HG02970 (cell line): Measurements from ENCODE around the gene MRPS9.
A peak's percentile ranks its signal among the peaks of the same experiment; 100 is the strongest.

Experiments
- ATAC-seq: cut with Tn5 transposase; IDR thresholded peaks from one replicate; pipeline ENCODE4 v1.9.1; 2021; ENCODE audit warnings: mild to moderate bottlenecking, moderate library complexity, moderate number of reproducible peaks; ENCODE audit not compliant: unreplicated experiment, low FRiP score

Gene MRPS9

DNA sequence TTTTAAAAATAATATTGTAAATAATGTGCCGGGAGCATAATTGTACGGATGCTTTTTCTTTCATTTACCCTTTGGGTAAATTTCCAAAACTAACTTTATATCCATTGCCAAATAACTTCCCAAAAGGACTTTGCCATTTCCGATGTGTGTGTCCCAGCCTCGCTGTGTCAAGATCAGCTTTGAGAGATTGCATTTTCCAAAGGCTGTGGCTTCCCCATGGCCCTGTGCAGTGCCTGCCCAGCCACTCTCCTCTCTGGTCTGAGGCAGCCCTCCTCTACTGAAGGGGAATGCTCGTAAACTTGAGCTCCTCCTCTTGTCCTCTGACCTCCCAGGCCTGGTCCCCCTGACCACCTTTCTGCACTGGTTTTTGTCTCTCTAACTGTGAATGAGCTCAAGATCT lies 78.5 kb downstream of the MRPS9 start:
- ATAC-seq: no peak

DNA sequence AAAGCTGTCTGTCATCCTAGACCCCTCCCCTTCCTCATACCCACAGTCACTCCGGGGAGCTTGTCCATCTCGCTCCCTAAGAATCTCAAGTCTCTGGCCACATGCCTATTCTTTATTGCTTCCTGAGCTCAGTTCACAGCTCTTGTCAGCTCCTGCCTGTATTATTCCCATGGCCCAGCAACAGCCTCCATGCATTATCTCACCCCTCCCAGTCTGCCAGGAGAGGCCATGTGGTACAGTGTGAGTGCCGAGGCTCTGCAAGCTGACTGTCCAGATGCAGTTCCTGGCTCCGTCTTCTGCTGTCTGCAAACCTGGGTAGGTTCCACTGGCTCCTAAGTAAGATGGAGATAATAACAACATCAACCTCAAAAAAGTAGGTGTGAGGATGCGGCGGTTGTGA lies 79.7 kb downstream of the MRPS9 start:
- no peak for ATAC-seq

- no peak for ATAC-seq
These were observed 81.1 kb downstream of the MRPS9 start for GRCh38 chr2:105118960-105119359.

GRCh38 chr2:105121434-105121833 lies 83.6 kb downstream of the MRPS9 start:
- ATAC-seq: no peak

DNA sequence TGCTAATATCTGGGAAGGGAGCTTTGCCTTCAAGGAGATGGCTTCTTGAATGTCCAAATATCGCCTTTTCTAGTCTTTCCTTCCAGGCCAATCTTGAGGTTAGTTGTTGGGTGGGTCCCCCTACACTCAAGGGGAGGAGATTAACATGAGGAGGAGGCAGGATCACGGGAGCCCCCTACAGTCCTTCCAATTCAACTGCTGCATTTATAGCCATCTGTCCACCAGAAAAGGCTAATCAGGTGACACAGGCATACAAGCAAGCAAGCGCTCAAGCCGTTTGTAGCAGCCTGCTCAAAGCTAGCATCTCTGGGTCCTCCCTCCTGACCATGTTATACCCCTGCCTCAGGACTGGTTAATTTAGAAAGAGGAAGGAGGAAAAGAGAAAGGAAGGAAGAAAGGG lies 87.6 kb downstream of the MRPS9 start:
- no peak for ATAC-seq

DNA sequence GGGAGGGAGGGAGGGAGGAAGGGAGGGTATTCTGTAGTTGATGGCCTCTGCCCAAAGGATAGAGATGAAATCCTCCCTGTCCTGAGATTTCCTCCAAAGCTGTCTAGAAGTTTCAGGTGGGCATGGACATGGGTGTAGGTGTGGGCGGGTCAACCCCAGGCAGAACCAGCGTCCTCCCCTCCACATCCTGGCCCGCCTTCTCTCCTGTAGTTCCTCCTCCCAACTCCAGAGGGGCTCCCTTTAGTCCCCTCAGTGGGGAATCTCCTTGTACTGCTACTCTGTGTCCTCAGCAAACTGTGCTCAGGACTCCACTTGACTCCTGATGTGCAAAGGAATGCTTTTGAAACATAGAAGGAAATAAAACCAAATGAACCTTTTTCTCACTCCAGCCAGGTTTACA lies 88.1 kb downstream of the MRPS9 start:
- ATAC-seq: no peak

DNA sequence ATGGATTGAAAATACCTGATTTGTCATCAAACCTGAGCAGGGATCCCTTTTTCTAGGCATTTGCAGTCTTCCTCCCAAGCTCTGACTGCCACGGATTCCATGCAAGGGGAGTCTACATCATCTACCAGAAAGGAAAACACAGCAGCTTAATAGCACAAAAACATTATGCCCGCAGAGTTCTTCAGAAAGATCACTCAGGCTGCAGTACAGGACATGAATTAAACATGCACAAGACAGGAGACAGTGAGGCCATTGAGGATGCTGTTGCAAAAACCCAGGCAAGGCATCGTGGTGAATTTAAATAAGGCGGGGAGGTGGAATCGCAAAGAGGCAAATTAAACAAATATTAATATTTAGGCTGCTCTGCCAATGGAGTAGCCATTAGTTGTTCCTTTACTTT lies 88.5 kb downstream of the MRPS9 start:
- no peak for ATAC-seq

- ATAC-seq: no peak
These were observed 89.5 kb downstream of the MRPS9 start for GRCh38 chr2:105127289-105127915.

DNA sequence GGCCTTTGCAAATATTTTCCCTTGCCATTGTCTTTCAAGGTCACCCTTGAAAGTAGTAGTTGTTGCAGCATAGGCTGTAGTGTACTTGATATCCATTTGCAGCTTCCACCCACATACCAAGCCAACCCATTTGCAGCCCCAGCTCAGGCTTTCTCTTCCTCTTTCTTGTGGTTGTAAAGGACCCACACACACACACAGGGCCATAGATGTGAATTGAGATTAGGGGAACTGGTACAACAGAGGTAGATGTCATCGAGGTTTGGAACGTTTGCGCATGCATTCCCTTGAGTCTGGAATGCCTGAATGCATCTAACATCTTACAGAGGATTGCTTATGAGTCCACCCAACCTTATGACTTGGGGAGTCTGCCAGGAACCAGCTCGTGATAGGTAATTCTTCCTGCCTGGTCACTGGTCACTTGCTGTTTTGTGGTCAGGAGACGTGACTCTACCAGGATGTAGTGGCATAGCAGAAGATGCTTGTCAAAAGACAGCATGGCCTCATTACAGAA lies 91.9 kb downstream of the MRPS9 start:
- ATAC-seq: peak; percentile 76

- no peak for ATAC-seq
These were observed 92.7 kb downstream of the MRPS9 start for GRCh38 chr2:105130546-105130945.

- no peak for ATAC-seq
These were observed 96.2 kb downstream of the MRPS9 start for GRCh38 chr2:105134081-105134480.

GRCh38 chr2:105135436-105135835 lies 97.6 kb downstream of the MRPS9 start:
- no peak for ATAC-seq

DNA sequence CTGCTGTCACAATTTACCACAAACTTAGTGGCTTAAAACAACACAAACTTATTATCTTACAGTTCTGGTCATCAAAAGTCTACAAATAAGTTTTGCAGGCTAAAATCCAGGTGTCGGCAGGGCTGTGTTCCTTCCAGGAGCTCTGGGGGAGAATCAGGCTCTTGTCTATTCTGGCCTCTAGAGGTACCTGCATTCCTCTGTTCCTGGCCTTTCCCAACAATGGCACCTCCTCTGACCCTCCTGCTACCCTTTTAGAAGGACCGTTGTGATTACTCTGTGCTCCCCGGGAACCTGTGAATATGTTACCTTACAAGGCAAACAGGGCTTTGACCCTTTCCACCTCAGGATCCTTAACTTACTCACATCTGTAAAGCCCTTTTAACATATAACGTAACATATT lies 98.5 kb downstream of the MRPS9 start:
- no peak for ATAC-seq

DNA sequence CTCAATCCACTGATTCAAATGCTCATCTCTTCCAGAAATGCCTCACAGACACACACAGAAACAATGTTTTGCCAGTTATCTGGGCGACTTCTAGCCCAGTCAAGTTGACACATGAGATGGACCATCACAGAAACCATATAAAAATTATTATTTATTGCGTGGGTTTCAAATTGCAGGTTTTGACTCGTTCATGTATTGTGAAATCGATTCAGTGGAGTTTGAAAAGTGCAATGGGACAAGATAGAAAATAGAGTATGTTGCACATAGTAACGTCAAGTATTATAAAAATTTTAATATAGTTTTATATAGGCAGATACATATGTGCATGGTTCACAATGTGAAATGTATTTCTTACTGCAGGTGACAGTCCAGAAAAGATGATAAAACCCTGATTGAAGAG lies 100.8 kb downstream of the MRPS9 start:
- no peak for ATAC-seq

GRCh38 chr2:105139556-105140239 lies 101.8 kb downstream of the MRPS9 start:
- no peak for ATAC-seq

DNA sequence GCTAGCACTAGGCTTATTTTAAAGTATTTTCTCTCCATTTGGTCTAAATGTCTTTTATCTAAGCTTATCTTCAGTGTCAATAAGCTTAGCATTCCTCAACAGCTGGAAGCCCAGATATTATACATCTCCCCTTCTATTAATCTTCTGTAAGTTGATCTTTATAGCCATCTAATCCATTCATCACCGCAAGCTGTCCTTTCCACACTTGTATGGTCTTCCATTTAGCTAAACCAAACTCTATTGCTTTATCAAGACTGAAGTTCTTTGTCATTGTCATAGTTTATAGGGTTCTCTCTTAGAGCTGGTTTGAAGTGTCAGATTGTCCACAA lies 102.3 kb downstream of the MRPS9 start:
- ATAC-seq: no peak

GRCh38 chr2:105141099-105141614 lies 103.3 kb downstream of the MRPS9 start:
- ATAC-seq: no peak

GRCh38 chr2:105142239-105142638 lies 104.4 kb downstream of the MRPS9 start:
- ATAC-seq: no peak

DNA sequence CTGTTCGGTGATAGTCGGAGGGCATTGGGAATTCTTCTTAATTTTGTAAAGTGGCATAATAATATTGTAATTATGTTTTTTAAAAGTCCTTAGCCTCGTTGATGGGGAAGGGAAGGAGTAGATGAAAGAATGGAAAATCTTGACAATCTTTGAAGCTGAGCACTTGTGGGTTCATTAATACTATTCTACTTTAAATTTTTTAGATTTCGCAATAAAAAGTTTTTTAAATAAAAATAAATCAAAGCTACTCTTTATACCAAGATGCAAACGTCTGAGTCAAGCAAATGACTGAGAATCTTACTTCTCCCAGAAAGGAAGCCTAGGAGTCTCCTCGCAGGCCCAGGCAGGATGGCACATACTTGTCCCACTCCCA lies 105.2 kb downstream of the MRPS9 start:
- ATAC-seq: no peak

GRCh38 chr2:105143467-105144151 lies 105.7 kb downstream of the MRPS9 start:
- ATAC-seq: no peak

GRCh38 chr2:105144152-105144940 lies 106.5 kb downstream of the MRPS9 start:
- no peak for ATAC-seq
